A549 (cell line): ENCODE measurements around the gene XPO4.

Source experiments
- CTCF ChIP-seq: fragments of >200 bp; sonication (Bioruptor Twin); formaldehyde crosslinking; IDR thresholded peaks from 3 replicates; pipeline ENCODE4 v1.5.1; 2016
- POLR2A ChIP-seq: IDR thresholded peaks from 2 replicates; pipeline ENCODE4 v1.6.1; 2012; ENCODE audit warnings: mild to moderate bottlenecking, low read length
- REST ChIP-seq: fragments of 200-600 bp; sonication (generic); IDR thresholded peaks from 2 replicates; pipeline ENCODE4 v1.6.1; 2016; ENCODE audit warnings: antibody characterized with exemption, mild to moderate bottlenecking, moderate library complexity
- RNF2 ChIP-seq: fragments of 200-600 bp; sonication (generic); IDR thresholded peaks from 2 replicates; pipeline ENCODE4 v1.6.1; 2016; ENCODE audit warnings: low read depth, mild to moderate bottlenecking, antibody characterized with exemption, moderate library complexity, borderline replicate concordance
- ZNF302 ChIP-seq: fragments of 250-450 bp; sonication (Bioruptor Pico); IDR thresholded peaks from 2 replicates; pipeline ENCODE4 v1.9.0; 2021; ENCODE audit warnings: inconsistent platforms, mild to moderate bottlenecking, moderate library complexity

GRCh38 chr13:20877902-20878301, 24.6 kb downstream of the XPO4 start:
- TF ChIP-seq ZNF302 (CRISPR knock-in tag) (no peak), REST (no peak), CTCF (no peak), POLR2A (no peak), RNF2 (no peak)
